Ascending aorta (tissue), 2 donors: ENCODE results near the gene CTDSPL. TPM values are rescaled to one million over a fixed set of nuclear protein-coding genes. Genes with fewer than 3 reads are reported as not detected.

Experiments used
- DNase-seq, 2 donors: peaks; one replicate each; pipeline ENCODE4 v3.0.0-alpha.2; 2019; ENCODE audit warnings: low spot score in 2 of 2
- H3K27ac ChIP-seq, 2 donors: fragments of 200-600 bp; sonication (generic); one replicate each; pipeline ENCODE4 v1.5.1; 2016 to 2017; ENCODE audit warnings: mild to moderate bottlenecking in 1 of 2
- H3K27me3 ChIP-seq: fragments of 200-600 bp; sonication (generic); one replicate; pipeline ENCODE4 v1.5.1; 2017
- H3K36me3 ChIP-seq, 2 donors: fragments of 200-600 bp; sonication (generic); one replicate each; pipeline ENCODE4 v1.5.1; 2016
- H3K4me1 ChIP-seq, 2 donors: fragments of 200-600 bp; sonication (generic); one replicate each; pipeline ENCODE4 v1.5.1; 2016 to 2017; ENCODE audit warnings: mild to moderate bottlenecking in 1 of 2
- H3K4me3 ChIP-seq, 2 donors: fragments of 200-600 bp; sonication (generic); one replicate each; pipeline ENCODE4 v1.5.1; 2016 to 2017; ENCODE audit warnings: mild to moderate bottlenecking in 1 of 2
- H3K9me3 ChIP-seq, 2 donors: fragments of 200-600 bp; sonication (generic); one replicate each; pipeline ENCODE4 v1.5.1; 2016
- intact Hi-C: fragments of 100-400 bp; cut with DNase I; formaldehyde crosslinking; loops from one replicate; pipeline ENCODE4 v1.15.1; 2023
- total RNA-seq: library from RNA; depleted of rRNA; stranded (reverse); fragments of >200 nt; gene quantifications from one replicate; pipeline ENCODE4 v1.1.0, GENCODE V29; 2016
- TF ChIP-seq, protein P1 (sequence below), 3 experiments: fragments of 200-600 bp in 2 of 3; fragments of 450-650 bp in 1 of 3; sonication (generic) in 2 of 3; IDR thresholded peaks; one replicate each; pipeline ENCODE4 v1.5.1; 2016 to 2019; ENCODE audit warnings: antibody characterized with exemption in 3 of 3, mild to moderate bottlenecking in 1 of 3, moderate library complexity in 1 of 3

Gene CTDSPL
- total RNA-seq, 1 donor from 2014 or later: 80.9 TPM

DNA sequence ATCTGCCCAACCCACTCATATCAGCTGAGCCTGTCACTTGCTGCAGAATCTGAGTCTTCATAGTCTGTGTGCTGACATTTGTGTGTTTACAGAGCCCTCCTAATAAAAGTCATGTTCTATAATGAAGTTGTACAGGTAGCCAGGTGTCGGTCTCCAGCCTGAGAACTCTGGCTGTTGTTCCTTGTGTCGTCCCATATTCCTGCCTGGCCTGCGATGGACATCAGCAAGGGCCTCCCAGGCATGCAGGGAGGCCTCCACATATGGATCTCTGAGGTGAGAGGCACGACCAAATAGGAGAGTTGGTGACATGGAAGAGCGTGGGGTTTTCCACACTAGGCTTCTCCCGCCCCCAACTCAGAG, 131.8 kb downstream of the CTDSPL start:
- TF ChIP-seq, protein P1, sequence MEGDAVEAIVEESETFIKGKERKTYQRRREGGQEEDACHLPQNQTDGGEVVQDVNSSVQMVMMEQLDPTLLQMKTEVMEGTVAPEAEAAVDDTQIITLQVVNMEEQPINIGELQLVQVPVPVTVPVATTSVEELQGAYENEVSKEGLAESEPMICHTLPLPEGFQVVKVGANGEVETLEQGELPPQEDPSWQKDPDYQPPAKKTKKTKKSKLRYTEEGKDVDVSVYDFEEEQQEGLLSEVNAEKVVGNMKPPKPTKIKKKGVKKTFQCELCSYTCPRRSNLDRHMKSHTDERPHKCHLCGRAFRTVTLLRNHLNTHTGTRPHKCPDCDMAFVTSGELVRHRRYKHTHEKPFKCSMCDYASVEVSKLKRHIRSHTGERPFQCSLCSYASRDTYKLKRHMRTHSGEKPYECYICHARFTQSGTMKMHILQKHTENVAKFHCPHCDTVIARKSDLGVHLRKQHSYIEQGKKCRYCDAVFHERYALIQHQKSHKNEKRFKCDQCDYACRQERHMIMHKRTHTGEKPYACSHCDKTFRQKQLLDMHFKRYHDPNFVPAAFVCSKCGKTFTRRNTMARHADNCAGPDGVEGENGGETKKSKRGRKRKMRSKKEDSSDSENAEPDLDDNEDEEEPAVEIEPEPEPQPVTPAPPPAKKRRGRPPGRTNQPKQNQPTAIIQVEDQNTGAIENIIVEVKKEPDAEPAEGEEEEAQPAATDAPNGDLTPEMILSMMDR (IDR thresholded peaks at IDR 0.05): no peak
- Histone ChIP-seq H3K27ac (peak overlapping the region; percentile 66 to 73), H3K27me3 (no peaks in the 10 kb centered on the region), H3K4me3 (peak overlapping the region; percentile 67 to 78), H3K4me1 (peaks cover 0 to 17% of the 10 kb centered on the region in 2 donors), H3K36me3 (no peaks in the 10 kb centered on the region), H3K9me3 (no peaks in the 10 kb centered on the region)
- no peak for DNase-seq
- intact Hi-C loops: no loop called here

DNA sequence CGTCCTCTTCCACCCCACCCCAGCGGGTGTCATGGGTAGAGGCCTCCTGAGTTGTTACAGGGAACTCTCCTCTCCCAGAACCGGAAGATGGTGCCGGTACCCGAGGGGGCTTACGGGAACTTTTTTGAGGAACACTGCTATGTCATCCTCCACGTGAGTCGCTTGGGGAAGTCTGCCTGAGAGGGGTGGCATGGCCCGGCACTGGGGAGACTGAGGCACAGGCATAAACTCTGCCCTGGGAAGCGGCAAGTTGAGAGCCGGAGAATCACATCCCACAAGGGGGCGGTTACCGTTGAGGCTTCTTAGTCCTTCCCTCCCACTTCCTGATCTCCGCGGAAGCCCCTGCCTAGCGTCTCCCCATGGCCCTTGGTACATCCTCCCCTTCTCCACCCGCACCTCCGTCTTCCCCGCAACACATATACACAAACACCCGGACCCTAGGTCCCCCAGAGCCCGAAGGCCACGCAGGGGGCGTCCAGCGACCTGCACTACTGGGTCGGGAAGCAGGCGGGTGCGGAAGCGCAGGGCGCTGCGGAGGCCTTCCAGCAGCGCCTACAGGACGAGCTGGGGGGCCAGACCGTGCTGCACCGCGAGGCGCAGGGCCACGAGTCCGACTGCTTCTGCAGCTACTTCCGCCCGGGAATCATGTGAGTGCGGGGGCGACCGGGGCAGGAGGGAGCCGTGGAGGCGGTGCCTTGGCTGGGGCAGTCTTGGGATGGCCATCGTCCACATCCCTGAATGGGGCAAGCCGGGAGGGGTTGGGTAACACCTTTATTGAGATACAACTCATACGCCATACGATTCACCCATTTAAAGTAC, 132.3 kb downstream of the CTDSPL start:
- peaks cover 0 to 20% of the 10 kb centered on the region in 2 donors for H3K4me1 ChIP-seq
- H3K27ac ChIP-seq: peak overlapping the region; percentile 66 to 73
- peak; percentile 73 to 88 for DNase-seq
- H3K9me3 ChIP-seq: no peaks in the 10 kb centered on the region
- no peaks in the 10 kb centered on the region for H3K36me3 ChIP-seq
- H3K27me3 ChIP-seq: no peaks in the 10 kb centered on the region
- intact Hi-C loops: no loop called here
- TF ChIP-seq, protein P1 (IDR thresholded peaks at IDR 0.05): no peak
- peak overlapping the region; percentile 67 to 78 for H3K4me3 ChIP-seq

DNA sequence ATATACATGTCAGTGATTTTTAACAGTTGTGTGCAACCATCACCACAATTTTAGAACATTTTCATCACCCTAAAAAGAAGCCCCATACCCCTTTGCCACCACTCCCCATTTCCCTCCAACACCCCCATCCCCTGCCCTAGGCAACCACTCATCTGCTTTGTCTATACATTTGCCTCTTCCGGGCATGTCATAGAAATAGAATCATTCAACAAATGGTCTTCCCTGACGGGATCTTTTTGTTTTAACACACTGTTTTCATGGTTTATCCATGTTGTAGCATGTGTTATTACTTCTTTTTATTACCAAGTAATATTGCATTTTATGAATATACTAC, 132.9 kb downstream of the CTDSPL start:
- Histone ChIP-seq H3K4me3 (peak overlapping the region; percentile 67 to 78), H3K36me3 (no peaks in the 10 kb centered on the region), H3K9me3 (no peaks in the 10 kb centered on the region), H3K4me1 (peaks cover 0 to 20% of the 10 kb centered on the region in 2 donors), H3K27me3 (no peaks in the 10 kb centered on the region), H3K27ac (peak overlapping the region in 1 of 2 donors; percentile 73)
- TF ChIP-seq, protein P1 (IDR thresholded peaks at IDR 0.05): no peak
- intact Hi-C loops: no loop called here
- no peak for DNase-seq

DNA sequence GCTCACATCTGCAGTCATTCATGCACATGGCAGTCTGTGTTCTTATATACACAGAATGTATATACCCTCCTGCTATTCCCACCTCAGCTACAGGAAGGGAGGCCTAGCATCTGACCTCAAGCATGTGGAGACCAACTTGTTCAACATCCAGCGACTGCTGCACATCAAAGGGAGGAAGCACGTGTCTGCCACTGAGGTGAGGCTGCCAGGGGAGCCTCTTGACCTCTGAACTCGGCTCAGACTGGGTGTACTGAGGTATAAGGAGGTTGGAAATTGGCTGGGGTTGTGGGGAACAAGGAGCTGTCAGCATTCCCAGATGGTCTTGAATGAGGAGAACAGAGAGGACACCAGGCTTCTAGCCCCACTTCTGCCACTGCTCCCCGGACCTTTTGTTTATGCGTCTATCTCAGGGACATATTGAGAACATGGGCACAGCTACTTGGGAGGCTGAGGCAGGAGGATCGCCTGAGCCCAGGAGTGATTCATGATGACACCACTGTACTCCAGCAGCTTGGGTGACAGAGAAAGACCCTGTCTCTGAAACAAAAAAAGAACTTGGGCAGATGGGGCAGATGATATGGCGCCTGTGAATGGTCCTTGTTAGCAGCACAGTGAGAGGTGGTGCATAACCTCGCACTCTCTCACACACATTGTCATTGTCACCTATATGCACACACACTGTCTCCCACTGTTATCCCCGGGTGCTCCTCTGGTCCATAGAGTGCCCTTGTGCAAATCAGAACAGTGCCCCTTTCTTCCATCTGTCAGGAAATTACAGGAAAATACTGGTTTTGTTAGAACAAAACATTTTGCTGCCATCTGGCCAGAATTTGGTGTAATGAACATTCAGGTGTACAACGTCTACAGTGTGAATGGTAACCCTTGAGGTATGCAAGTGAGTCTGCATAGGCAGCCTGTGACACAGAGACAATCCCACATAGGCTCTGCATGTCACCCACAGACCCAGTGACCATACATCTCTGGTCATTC, 134.3 kb downstream of the CTDSPL start:
- intact Hi-C loops: no loop called here
- DNase-seq: no peak
- TF ChIP-seq, protein P1 (IDR thresholded peaks at IDR 0.05): no peak

DNA sequence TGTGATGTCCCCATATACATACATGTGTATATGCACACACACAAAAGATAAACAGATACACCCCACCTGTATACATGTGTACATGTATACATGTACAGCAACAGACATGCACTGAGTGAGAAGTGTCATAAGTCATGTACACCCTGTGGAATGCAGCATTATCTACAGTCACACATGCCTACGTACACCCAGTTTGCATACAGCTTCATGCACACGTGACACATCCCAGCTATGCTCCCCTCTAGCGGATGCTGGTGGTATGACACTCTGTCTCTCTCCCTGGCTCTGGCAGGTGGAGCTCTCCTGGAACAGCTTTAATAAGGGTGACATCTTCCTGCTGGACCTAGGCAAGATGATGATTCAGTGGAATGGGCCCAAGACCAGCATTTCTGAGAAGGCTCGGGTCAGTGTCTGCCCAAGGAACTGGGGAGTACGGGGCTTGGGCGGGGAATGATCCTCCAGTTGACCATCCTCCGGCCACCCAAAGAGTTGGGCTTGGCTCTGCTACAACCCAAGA, 135.2 kb downstream of the CTDSPL start:
- intact Hi-C loops: no loop called here
- DNase-seq: peak in 1 of 2 donors; percentile 87
- H3K36me3 ChIP-seq: peaks cover 0 to 5% of the 10 kb centered on the region in 2 donors
- H3K27ac ChIP-seq: peak overlapping the region in 1 of 2 donors; percentile 17
- no peaks in the 10 kb centered on the region for H3K27me3 ChIP-seq
- H3K4me1 ChIP-seq: peaks cover 0 to 20% of the 10 kb centered on the region in 2 donors
- H3K4me3 ChIP-seq: no peak overlapping the region
- no peaks in the 10 kb centered on the region for H3K9me3 ChIP-seq
- TF ChIP-seq, protein P1 (IDR thresholded peaks at IDR 0.05): peak; percentile 81 to 91 (median 86)

More for the DNA sequence above, 134.3 kb downstream of the CTDSPL start:
- no peak overlapping the region for H3K27ac ChIP-seq
- no peaks in the 10 kb centered on the region for H3K9me3 ChIP-seq
- H3K36me3 ChIP-seq: no peaks in the 10 kb centered on the region
- no peaks in the 10 kb centered on the region for H3K27me3 ChIP-seq
- no peak overlapping the region for H3K4me3 ChIP-seq
- H3K4me1 ChIP-seq: peaks cover 0 to 20% of the 10 kb centered on the region in 2 donors
